Peyer's patch (tissue), 4 donors: ENCODE data around the gene GNG7. TPM values are rescaled to one million over a fixed set of nuclear protein-coding genes. Genes with fewer than 3 reads are reported as not detected.
"Not testable (repeated sequence)": the region's sequence is repeated elsewhere in the genome, so short reads cannot be mapped to it uniquely, and the experiment has no call there.

Experiments
- DNase-seq, 3 donors: peaks; one replicate each; pipeline ENCODE4 v3.0.0-alpha.2; 2017 to 2019
- H3K27ac ChIP-seq, 4 donors: fragments of 200-600 bp; sonication (generic); one replicate each; pipeline ENCODE4 v1.5.1; 2016 to 2019
- H3K27me3 ChIP-seq, 2 donors: fragments of 200-600 bp; sonication (generic); one replicate each; pipeline ENCODE4 v1.5.1; 2019
- H3K36me3 ChIP-seq, 3 donors: fragments of 200-600 bp; sonication (generic); one replicate each; pipeline ENCODE4 v1.5.1; 2016 to 2019
- H3K4me1 ChIP-seq, 4 donors: fragments of 200-600 bp; sonication (generic); one replicate each; pipeline ENCODE4 v1.5.1; 2016 to 2019
- H3K4me3 ChIP-seq, 4 donors: fragments of 200-600 bp; sonication (generic); 1 replicate in 3 of 4; 2 replicates in 1 of 4; pipeline ENCODE4 v1.5.1; 2016 to 2019; ENCODE audit warnings: mild to moderate bottlenecking in 1 of 4
- H3K9me3 ChIP-seq, 4 donors: fragments of 200-600 bp; sonication (generic); one replicate each; pipeline ENCODE4 v1.5.1; 2016 to 2019; ENCODE audit warnings: mild to moderate bottlenecking in 1 of 4
- CTCF ChIP-seq, 6 experiments: fragments of 450-650 bp in 4 of 6; fragments of 200-600 bp in 2 of 6; sonication (generic) in 1 of 6; IDR thresholded peaks; one replicate each; pipeline ENCODE4 v1.5.1; 2017 to 2019; ENCODE audit warnings: antibody characterized with exemption in 6 of 6, mild to moderate bottlenecking in 3 of 6, moderate library complexity in 1 of 6
- POLR2A ChIP-seq, 2 donors: fragments of 450-650 bp; IDR thresholded peaks; one replicate each; pipeline ENCODE4 v1.5.1; 2017; ENCODE audit warnings: antibody characterized with exemption in 2 of 2, mild to moderate bottlenecking in 2 of 2, moderate library complexity in 2 of 2
- total RNA-seq, 4 donors: library from RNA; depleted of rRNA; stranded (reverse); fragments of >200 nt; gene quantifications; one replicate each; pipeline ENCODE4 v1.1.0, GENCODE V29; 2016

Gene GNG7
- total RNA-seq, 4 donors from 2014 or later: 1.2 to 14.9 (median 2.0) TPM

GRCh38 chr19:2524840-2525723 lies 177.4 kb downstream of the GNG7 start:
- Histone ChIP-seq H3K27ac (no peak overlapping the region), H3K4me1 (peaks cover 0 to 21% (median 0%) of the 10 kb centered on the region in 4 donors), H3K27me3 (no peaks in the 10 kb centered on the region), H3K36me3 (no peaks in the 10 kb centered on the region), H3K9me3 (no peaks in the 10 kb centered on the region), H3K4me3 (peak overlapping the region in 2 of 4 donors; percentile 10 to 35)
- no peak for DNase-seq
- no peak for TF ChIP-seq POLR2A (IDR thresholded peaks at IDR 0.05)
- no peak for TF ChIP-seq CTCF (IDR thresholded peaks at IDR 0.05)

- TF ChIP-seq CTCF (IDR thresholded peaks at IDR 0.05) (no peak), POLR2A (IDR thresholded peaks at IDR 0.05) (no peak)
- DNase-seq: no peak
- Histone ChIP-seq H3K36me3 (no peaks in the 10 kb centered on the region), H3K9me3 (no peaks in the 10 kb centered on the region), H3K27ac (no peak overlapping the region), H3K4me1 (peaks cover 0 to 17% (median 0%) of the 10 kb centered on the region in 4 donors), H3K4me3 (no peak overlapping the region), H3K27me3 (no peaks in the 10 kb centered on the region)
These were observed 178.1 kb downstream of the GNG7 start for GRCh38 chr19:2524361-2524839.

GRCh38 chr19:2523630-2524311 lies 178.7 kb downstream of the GNG7 start:
- Histone ChIP-seq H3K4me3 (no peak overlapping the region), H3K27ac (no peak overlapping the region), H3K4me1 (peaks cover 0 to 11% (median 0%) of the 10 kb centered on the region in 4 donors), H3K36me3 (no peaks in the 10 kb centered on the region), H3K27me3 (no peaks in the 10 kb centered on the region), H3K9me3 (no peaks in the 10 kb centered on the region)
- DNase-seq: no peak
- TF ChIP-seq CTCF (IDR thresholded peaks at IDR 0.05) (no peak), POLR2A (IDR thresholded peaks at IDR 0.05) (no peak)

- H3K27me3 ChIP-seq: no peaks in the 10 kb centered on the region
- H3K36me3 ChIP-seq: no peaks in the 10 kb centered on the region
- TF ChIP-seq CTCF (IDR thresholded peaks at IDR 0.05): no peak
- no peak for TF ChIP-seq POLR2A (IDR thresholded peaks at IDR 0.05)
- H3K4me1 ChIP-seq: no peaks in the 10 kb centered on the region
- no peaks in the 10 kb centered on the region for H3K9me3 ChIP-seq
- H3K4me3 ChIP-seq: no peak overlapping the region
- no peak overlapping the region for H3K27ac ChIP-seq
- no peak for DNase-seq
These were observed 183.0 kb downstream of the GNG7 start for GRCh38 chr19:2519482-2519881.

- H3K27ac ChIP-seq, H3K4me3 ChIP-seq, H3K36me3 ChIP-seq, H3K9me3 ChIP-seq, DNase-seq, H3K27me3 ChIP-seq, H3K4me1 ChIP-seq: not testable (repeated sequence)
These were observed 183.6 kb downstream of the GNG7 start for GRCh38 chr19:2518856-2519255.
